Esophagus (tissue), 2 donors: ENCODE results near the gene APAF1. TPM values are rescaled to one million over a fixed set of nuclear protein-coding genes. Genes with fewer than 3 reads are reported as not detected.

Experiments used
- H3K27ac ChIP-seq, 2 donors: one replicate each; pipeline ENCODE4 v1.5.1; 2013; ENCODE audit warnings: low read depth in 2 of 2, mild to moderate bottlenecking in 2 of 2, inconsistent platforms in 1 of 2, low read length in 1 of 2, moderate library complexity in 1 of 2
- H3K27me3 ChIP-seq, 2 donors: one replicate each; pipeline ENCODE4 v1.6.1; 2013; ENCODE audit warnings: low read length in 2 of 2, control low read depth in 1 of 2, mild to moderate bottlenecking in 1 of 2; ENCODE audit not compliant: insufficient read depth in 2 of 2, control insufficient read depth in 1 of 2
- H3K36me3 ChIP-seq, 2 donors: one replicate each; pipeline ENCODE4 v1.6.1; 2013; ENCODE audit warnings: low read length in 1 of 2; ENCODE audit not compliant: control insufficient read depth in 2 of 2, insufficient read depth in 2 of 2
- H3K4me1 ChIP-seq, 2 donors: one replicate each; pipeline ENCODE4 v1.6.1; 2013; ENCODE audit warnings: low read length in 1 of 2; ENCODE audit not compliant: control insufficient read depth in 2 of 2, insufficient read depth in 2 of 2
- H3K4me3 ChIP-seq, 2 donors: one replicate each; pipeline ENCODE4 v1.5.1; 2013; ENCODE audit warnings: low read length in 2 of 2, mild to moderate bottlenecking in 2 of 2, low read depth in 1 of 2, moderate library complexity in 1 of 2
- H3K9me3 ChIP-seq, 2 donors: one replicate each; pipeline ENCODE4 v1.6.1; 2013; ENCODE audit warnings: mild to moderate bottlenecking in 2 of 2, low read depth in 1 of 2, low read length in 1 of 2, moderate library complexity in 1 of 2; ENCODE audit not compliant: control insufficient read depth in 2 of 2, insufficient read depth in 1 of 2
- WGBS, 2 donors: extraction: QIAGEN DNeasy Blood & Tissue Kit; methylation state at CpG; one replicate each; pipeline ENCODE4 v1.1.7; 2013; 5-methylcytosine and 5-hydroxymethylcytosine counted together
- polyA plus RNA-seq, 2 donors: library from polyadenylated mRNA; stranded (reverse); fragments of 200-250 nt; gene quantifications; one replicate each; pipeline ENCODE4 v1.2.3, GENCODE V29; 2013
- donor health status: healthy with polysubstance abuse.
- donor health status: Bipolar disorder and iron deficiency.

The APAF1 gene
- polyA plus RNA-seq, 2 donors: 2.3 to 3.5 TPM

DNA sequence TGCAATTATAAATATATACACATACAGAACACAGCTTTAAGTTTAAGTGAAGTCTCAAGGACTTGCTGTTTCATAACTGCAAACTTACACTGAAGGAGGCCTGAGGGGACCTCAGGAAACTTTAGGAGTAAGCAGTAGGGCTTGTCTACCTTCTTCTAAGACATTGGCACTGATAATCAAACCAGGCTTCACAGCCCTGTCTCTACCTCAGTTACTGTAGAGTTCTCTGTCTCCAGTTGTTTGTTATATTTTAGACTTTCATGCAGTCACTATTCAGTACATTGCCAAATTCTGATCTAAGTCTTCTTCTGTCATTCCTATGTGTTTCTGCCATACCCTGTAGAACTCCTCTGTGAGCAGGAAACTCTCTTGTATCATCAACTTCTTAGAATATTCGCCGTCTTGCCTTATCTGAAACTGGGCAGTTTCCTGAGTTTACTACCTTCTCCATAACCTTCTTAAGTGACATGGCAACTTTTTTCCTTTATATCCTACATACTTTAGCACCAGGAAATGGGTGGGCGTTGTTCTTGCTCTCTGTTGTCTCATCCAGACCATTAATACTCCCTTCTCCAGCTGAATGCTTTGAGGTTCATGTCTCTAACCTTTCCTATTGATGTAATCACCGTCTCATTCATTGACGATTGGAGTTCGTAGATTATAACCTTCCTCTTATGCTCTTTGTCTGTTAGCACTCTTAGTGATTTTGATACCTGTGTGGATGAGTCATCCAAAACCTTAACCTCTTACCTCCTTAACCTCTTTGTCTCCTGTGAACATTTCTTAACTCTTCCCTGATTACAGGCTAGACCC, 11.4 kb downstream of the APAF1 start:
- Histone ChIP-seq H3K9me3 (no peaks in the 10 kb centered on the region), H3K36me3 (peaks cover 0 to 3% of the 10 kb centered on the region in 2 donors), H3K4me1 (no peaks in the 10 kb centered on the region), H3K27ac (no peak overlapping the region), H3K27me3 (no peaks in the 10 kb centered on the region), H3K4me3 (no peak overlapping the region)
- WGBS, 2 donors: 62 to 66% methylated on average over 6 of the region's 6 CpGs

DNA sequence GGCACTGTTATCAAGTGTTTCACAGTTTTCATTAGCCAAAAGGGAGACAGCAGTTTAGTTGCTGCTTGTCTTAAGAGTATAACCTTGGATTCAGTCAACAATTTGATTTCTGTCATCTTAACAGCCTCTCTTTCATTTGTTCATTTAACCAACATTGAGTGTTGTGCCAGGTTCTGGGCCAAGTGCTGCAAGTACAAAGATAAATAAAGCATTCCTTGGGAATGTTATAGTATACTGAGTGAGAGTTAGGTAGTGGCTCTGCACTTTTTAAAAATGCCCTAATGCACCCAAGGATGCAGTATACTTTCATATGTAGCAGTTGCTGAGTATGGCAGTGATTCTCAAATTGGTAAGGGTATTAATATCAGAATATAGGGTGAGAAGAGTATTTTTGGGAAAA, 15.4 kb downstream of the APAF1 start:
- H3K9me3 ChIP-seq: no peaks in the 10 kb centered on the region
- no peak overlapping the region for H3K4me3 ChIP-seq
- no peak overlapping the region for H3K27ac ChIP-seq
- H3K27me3 ChIP-seq: no peaks in the 10 kb centered on the region
- no peaks in the 10 kb centered on the region for H3K4me1 ChIP-seq
- H3K36me3 ChIP-seq: peaks cover 0 to 3% of the 10 kb centered on the region in 2 donors

DNA sequence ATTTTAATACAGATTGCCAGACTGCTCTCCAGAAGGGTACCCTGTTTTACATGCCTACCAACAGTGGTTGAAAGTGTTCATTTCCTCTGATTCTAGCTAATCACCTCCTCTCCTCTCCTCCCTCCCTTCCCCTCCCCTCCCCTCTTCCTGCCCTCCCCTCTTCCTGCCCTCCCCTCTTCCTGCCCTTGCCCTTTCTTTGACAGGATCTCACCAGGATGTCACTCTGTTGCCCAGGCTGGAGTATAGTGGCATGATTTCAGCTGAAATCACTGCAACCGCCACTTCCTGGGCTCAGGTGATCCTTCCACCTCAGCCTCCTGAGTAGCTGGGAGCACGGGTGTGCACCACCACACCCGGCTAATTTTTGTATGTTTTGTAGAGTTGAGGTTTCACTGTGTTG, 24.7 kb downstream of the APAF1 start:
- no peaks in the 10 kb centered on the region for H3K36me3 ChIP-seq

DNA sequence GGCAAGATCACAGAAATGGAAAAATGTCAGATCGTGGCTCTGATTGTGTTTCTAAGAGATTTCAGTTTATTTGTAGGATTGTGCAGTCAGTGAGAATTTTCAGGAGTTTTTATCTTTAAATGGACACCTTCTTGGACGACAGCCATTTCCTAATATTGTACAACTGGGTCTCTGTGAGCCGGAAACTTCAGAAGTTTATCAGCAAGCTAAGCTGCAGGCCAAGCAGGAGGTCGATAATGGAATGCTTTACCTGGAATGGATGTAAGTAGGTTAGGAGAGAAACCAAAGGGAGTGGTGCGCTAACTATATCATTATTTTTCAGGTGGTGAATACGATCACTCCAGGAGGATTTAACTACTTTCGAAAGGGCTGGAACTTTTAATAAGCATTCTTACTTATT, 26.4 kb downstream of the APAF1 start:
- Histone ChIP-seq H3K27ac (no peak overlapping the region), H3K9me3 (no peaks in the 10 kb centered on the region), H3K36me3 (no peaks in the 10 kb centered on the region), H3K4me1 (no peaks in the 10 kb centered on the region), H3K4me3 (no peak overlapping the region), H3K27me3 (no peaks in the 10 kb centered on the region)
- whole genome bisulfite sequencing, 2 donors: 61 to 82% methylated on average over 7 of the region's 7 CpGs

More for the DNA sequence above, 24.7 kb downstream of the APAF1 start:
- Histone ChIP-seq H3K4me3 (no peak overlapping the region), H3K4me1 (no peaks in the 10 kb centered on the region), H3K9me3 (no peaks in the 10 kb centered on the region), H3K27me3 (no peaks in the 10 kb centered on the region), H3K27ac (no peak overlapping the region)
- WGBS, 2 donors: 85 to 92% methylated on average over 3 of the region's 3 CpGs

DNA sequence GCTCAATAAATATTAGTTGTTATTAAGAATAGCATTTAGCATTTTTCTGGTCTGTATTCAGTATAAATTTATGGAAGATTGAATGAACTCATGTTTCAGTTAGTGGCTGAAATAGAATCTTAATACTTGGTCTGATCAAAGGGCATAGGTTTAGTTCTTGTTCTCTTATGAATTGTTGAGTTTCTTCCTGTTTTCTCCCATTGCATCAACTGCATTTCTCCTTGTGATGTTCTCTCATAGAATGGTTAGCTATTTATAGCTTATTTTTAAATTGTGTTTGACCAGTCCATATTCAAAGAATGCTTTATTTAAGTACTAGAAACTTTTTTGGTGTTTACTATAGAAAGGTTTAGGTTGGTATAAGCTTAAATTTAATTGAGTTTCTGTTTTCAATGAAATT, 29.8 kb downstream of the APAF1 start:
- Histone ChIP-seq H3K27me3 (no peaks in the 10 kb centered on the region), H3K36me3 (peaks cover 0 to 14% of the 10 kb centered on the region in 2 donors), H3K9me3 (no peaks in the 10 kb centered on the region)

DNA sequence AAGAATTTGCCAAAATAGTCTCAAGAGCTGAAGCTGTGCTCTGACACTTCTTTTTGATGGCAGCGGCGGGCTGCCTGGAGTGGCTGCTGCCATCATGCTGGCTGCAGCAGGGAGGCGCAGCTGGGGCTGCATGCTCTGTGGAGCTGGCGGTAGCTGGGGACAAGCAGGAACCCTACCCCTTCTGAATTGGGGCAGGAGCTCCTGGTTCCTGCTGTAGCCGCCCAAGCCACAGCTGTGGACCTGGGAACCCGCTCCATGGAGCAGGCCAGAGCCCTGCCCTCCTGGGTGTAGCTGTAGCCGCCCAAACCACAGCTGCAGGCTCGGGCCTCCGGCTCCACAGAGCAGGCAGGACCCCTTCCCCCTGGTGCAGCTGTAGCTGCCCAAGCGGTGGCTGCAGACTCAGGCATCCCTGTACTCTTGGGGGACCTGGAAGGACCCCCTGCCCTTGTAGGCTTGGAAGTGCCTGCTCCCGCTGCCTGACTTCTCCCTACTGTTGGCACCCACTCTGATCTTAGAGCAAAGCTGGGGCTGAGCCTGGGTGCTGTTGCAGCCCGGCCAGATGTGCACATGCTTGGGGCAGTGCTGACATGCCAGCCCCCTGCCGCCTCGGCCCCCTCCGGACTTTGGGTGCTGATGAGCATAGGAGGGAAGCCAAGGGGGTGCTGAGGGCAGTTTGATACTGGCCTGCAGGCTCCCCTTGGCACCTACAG, 33.3 kb downstream of the APAF1 start:
- no peaks in the 10 kb centered on the region for H3K9me3 ChIP-seq
- H3K27me3 ChIP-seq: no peaks in the 10 kb centered on the region
- H3K4me1 ChIP-seq: no peaks in the 10 kb centered on the region
- no peak overlapping the region for H3K27ac ChIP-seq
- 90 to 94% methylated on average over 14 to 15 of the region's 15 CpGs for WGBS, 2 donors
- H3K4me3 ChIP-seq: no peak overlapping the region
- peaks cover 0 to 14% of the 10 kb centered on the region in 2 donors for H3K36me3 ChIP-seq

More for the DNA sequence above, 29.8 kb downstream of the APAF1 start:
- Histone ChIP-seq H3K4me1 (no peaks in the 10 kb centered on the region), H3K4me3 (no peak overlapping the region), H3K27ac (no peak overlapping the region)

DNA sequence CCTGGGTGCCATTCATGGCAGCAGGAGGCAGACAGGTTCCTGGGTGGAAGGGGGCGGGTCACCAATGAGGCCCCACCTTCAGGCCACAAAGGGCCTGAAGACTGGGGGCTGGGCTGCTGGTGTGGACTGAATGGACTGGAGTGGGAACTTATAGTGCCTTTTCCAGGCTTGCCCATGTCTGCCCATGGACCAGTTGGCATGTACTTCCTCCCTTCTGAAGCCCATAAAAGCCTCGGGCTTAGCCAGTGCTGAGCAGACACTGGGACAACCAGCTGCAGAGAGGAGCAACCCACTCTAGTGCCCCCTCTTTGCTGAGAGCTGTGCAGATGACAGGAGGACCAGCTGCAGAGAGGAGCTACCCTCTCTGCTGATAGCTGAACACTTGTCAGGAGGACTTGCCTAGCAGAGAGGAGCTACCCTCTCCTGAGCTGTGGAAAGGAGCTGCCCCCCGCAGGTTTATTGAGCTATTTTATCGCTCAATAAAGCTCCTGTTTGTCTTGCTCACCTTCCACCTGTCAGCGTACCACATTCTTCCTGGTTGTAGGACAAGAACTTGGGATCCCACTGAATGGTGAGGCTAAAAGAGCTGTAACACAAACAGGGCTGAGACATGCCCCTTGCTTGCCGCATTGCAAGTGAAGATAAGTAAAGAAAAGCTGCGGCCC, 34.0 kb downstream of the APAF1 start:
- H3K4me3 ChIP-seq: no peak overlapping the region
- no peaks in the 10 kb centered on the region for H3K9me3 ChIP-seq
- H3K36me3 ChIP-seq: peaks cover 0 to 14% of the 10 kb centered on the region in 2 donors
- no peaks in the 10 kb centered on the region for H3K4me1 ChIP-seq
- no peak overlapping the region for H3K27ac ChIP-seq
- no peaks in the 10 kb centered on the region for H3K27me3 ChIP-seq
- WGBS, 2 donors: 94 to 95% methylated on average over 7 of the region's 7 CpGs

DNA sequence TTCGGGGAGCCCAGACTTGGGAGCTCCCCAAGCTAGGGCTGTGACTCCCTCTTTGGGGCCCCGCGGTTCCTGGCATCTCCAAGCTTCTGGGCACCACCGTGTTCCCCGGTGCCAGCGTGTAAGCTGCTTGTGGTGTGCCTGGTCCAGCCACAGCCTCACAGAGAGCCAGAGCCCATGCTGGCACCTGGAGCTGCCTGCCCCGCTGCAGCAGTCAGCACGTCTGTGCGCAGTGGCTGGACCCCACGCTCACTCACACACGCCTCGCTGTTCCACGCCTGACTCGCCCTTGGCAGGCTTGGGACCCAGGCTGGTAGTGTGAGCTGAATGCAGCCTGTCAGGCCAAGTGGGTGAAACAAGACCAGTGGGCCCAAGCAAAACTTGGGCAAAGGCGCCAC, 34.5 kb downstream of the APAF1 start:
- no peaks in the 10 kb centered on the region for H3K9me3 ChIP-seq
- H3K27ac ChIP-seq: no peak overlapping the region
- no peaks in the 10 kb centered on the region for H3K4me1 ChIP-seq
- WGBS, 2 donors: 95 to 96% methylated on average over 15 of the region's 15 CpGs
- H3K4me3 ChIP-seq: no peak overlapping the region
- H3K36me3 ChIP-seq: peaks cover 0 to 14% of the 10 kb centered on the region in 2 donors
- no peaks in the 10 kb centered on the region for H3K27me3 ChIP-seq

DNA sequence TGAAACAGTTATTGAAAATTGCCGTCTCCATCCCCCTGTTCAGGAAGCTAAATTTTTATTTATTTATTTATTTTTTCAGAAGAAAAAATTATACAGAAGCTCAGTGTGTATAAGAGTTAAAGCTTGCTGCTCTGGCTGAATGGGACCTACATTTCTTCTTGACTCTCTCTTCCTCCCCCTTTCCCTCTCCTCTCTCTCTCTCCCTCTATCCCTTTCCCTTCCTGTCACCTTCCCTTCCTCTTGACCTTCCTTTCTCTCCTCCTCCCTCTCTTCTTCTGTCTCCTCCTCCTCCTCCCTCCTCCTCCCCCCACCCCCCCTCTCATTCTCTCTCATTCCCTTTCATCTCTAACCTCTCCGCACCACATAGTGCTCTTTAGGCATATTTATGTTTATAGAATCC, 39.1 kb downstream of the APAF1 start:
- Histone ChIP-seq H3K4me1 (no peaks in the 10 kb centered on the region), H3K27me3 (no peaks in the 10 kb centered on the region), H3K9me3 (no peaks in the 10 kb centered on the region), H3K4me3 (no peak overlapping the region), H3K36me3 (peaks cover 2 to 7% of the 10 kb centered on the region in 2 donors), H3K27ac (no peak overlapping the region)
- 98 to 100% methylated on average over 2 of the region's 2 CpGs for WGBS, 2 donors
